GM12878 (cell line): ENCODE results near the gene CCT8L2. TPM values are rescaled to one million over a fixed set of nuclear protein-coding genes. Genes with fewer than 3 reads are reported as not detected.
"Not testable (repeated sequence)": the region's sequence is repeated elsewhere in the genome, so short reads cannot be mapped to it uniquely, and the experiment has no call there.

Experiments used
- ATAC-seq: fragments of 200-7000 bp; cut with Tn5 transposase; 3 replicates; pipeline ENCODE4 v1.9.1; 2020; ENCODE audit warnings: mild to moderate bottlenecking, moderate library complexity
- BruUV-seq: library from RNA; stranded (reverse); fragments of 400-500 nt; replicated peaks from 2 replicates; lab custom pipeline; 2021; lab: Mats Ljungman, UMichigan
- CTCF ChIA-PET: fragments of 300-600 bp; sonication (Branson Sonifier 250); formaldehyde crosslinking; extraction: SDS; loops from one replicate; lab custom pipeline; 2021; ENCODE audit warnings: inconsistent platforms; lab: Yijun Ruan, JAX
- POLR2A ChIA-PET: fragments of 350-600 bp; formaldehyde crosslinking; extraction: SDS; loops from one replicate; lab custom pipeline; 2021; ENCODE audit warnings: inconsistent platforms; lab: Charles Lee
- RAD21 ChIA-PET: fragments of 300-600 bp; sonication (Branson Sonifier 250); formaldehyde crosslinking; loops from one replicate; lab custom pipeline; 2023; ENCODE audit warnings: antibody characterized with exemption; ENCODE audit not compliant: unreplicated experiment; lab: Charles Lee
- SMC1A ChIA-PET: fragments of 300-600 bp; sonication (Branson Sonifier 250); formaldehyde crosslinking; loops from one replicate; lab custom pipeline; 2023; ENCODE audit not compliant: unreplicated experiment, uncharacterized antibody; lab: Charles Lee
- DNase-seq: peaks from one replicate; pipeline ENCODE4 v3.0.0-alpha.2; 2011; ENCODE audit warnings: low read depth, low spot score
- FAIRE-seq: peaks from 3 replicates; lab custom pipeline; 2011; peaks lifted over from hg19 to GRCh38; lab: Jason Lieb, UNC
- H2AFZ ChIP-seq: 2 replicates; pipeline ENCODE4 v1.6.0; 2011; ENCODE audit warnings: low read depth, low read length, control low read depth; ENCODE audit not compliant: control insufficient read depth
- H3K27ac ChIP-seq: 2 replicates; pipeline ENCODE4 v1.5.1; 2011; ENCODE audit warnings: control low read depth; ENCODE audit not compliant: control insufficient read depth, insufficient read depth
- H3K27me3 ChIP-seq, 2 experiments: replicated peaks in 1 of 2; 2 replicates each; pipeline versions ENCODE4 v1.6.0 to v1.6.1; 2011; ENCODE audit warnings: low read length in 1 of 2; ENCODE audit not compliant: control insufficient read depth in 2 of 2, insufficient read depth in 2 of 2
- H3K36me3 ChIP-seq, 2 experiments: 2 replicates each; pipeline ENCODE4 v1.5.1; 2011; ENCODE audit warnings: low read length in 1 of 2; ENCODE audit not compliant: control insufficient read depth in 2 of 2, insufficient read depth in 2 of 2
- H3K4me1 ChIP-seq: 2 replicates; pipeline ENCODE4 v1.6.1; 2011; ENCODE audit warnings: mild to moderate bottlenecking, low read length, moderate library complexity, mixed read lengths; ENCODE audit not compliant: control insufficient read depth, insufficient read depth
- H3K4me2 ChIP-seq: 2 replicates; pipeline ENCODE4 v1.6.0; 2011; ENCODE audit warnings: control low read depth; ENCODE audit not compliant: control insufficient read depth, insufficient read depth
- H3K4me3 ChIP-seq: fragments of 200-600 bp; sonication (generic); 2 replicates; pipeline ENCODE4 v1.5.1; 2016
- H3K79me2 ChIP-seq: 2 replicates; pipeline ENCODE4 v1.6.0; 2011; ENCODE audit warnings: low read length; ENCODE audit not compliant: control insufficient read depth, insufficient read depth
- H3K9ac ChIP-seq: 2 replicates; pipeline ENCODE4 v1.8.0; 2011; ENCODE audit warnings: low read length, control low read depth, mixed read lengths; ENCODE audit not compliant: control insufficient read depth, insufficient read depth
- H3K9me3 ChIP-seq: replicated peaks from 3 replicates; pipeline ENCODE4 v1.5.1; 2011; ENCODE audit warnings: mild to moderate bottlenecking, low read length; ENCODE audit not compliant: control insufficient read depth, insufficient read depth
- H4K20me1 ChIP-seq: 2 replicates; pipeline ENCODE4 v1.6.0; 2011; ENCODE audit not compliant: control insufficient read depth, insufficient read depth
- WGBS: methylation state at CpG from one replicate; pipeline ENCODE4 v1.1.6; 2016; ENCODE audit warnings: low lambda C conversion rate; ENCODE audit not compliant: insufficient replicate concordance, insufficient coverage; ENCODE audit errors: missing lambda C conversion rate; 5-methylcytosine and 5-hydroxymethylcytosine counted together
- in situ Hi-C: fragments of 300-500 bp; cut with MboI; formaldehyde crosslinking; loops from 9 replicates; pipeline ENCODE4 v1.14.3; 2018; ENCODE audit warnings: mixed read lengths
- intact Hi-C: fragments of 100-400 bp; cut with micrococcal nuclease; formaldehyde crosslinking; loops from one replicate; pipeline ENCODE4 v1.14.2; 2022; ENCODE audit not compliant: unreplicated experiment
- polyA plus RNA-seq, 11 experiments: library from polyadenylated mRNA; depleted of rRNA in 4 of 11; unstranded in 6 of 11; stranded (reverse) in 5 of 11; fragments of >200 nt; fragmentation: Nextera tagmentation in 4 of 11; fragmentation: Illumina TruSeq in 1 of 11; extraction: Ambion mirVana in 4 of 11; extraction: Trizol in 1 of 11; gene quantifications; 1 replicate in 1 of 11; 2 replicates in 10 of 11; pipeline versions ENCODE4 v1.2.1 to v1.2.3, GENCODE V29; 2011 to 2016; ENCODE audit warnings: inconsistent platforms in 2 of 11, missing spikeins in 2 of 11, low read depth in 1 of 11
- total RNA-seq, 4 experiments: library from RNA; depleted of rRNA in 3 of 4; stranded (reverse); fragments of >200 nt in 3 of 4; fragmentation: Illumina TruSeq in 1 of 4; extraction: Trizol in 1 of 4; gene quantifications; 2 replicates each; pipeline versions ENCODE4 v1.2.1 to v1.2.3, GENCODE V29; 2013 to 2021

Gene CCT8L2
- total and polyA plus RNA-seq, 10 of the 15 experiments (the other 5 are each of a cell fraction or from before 2014, with no cell fraction given): not detected

GRCh38 chr22:16567617-16568424 lies 24.8 kb downstream of the CCT8L2 start:
- H3K27me3 ChIP-seq, H3K4me2 ChIP-seq, BruUV-seq, ATAC-seq, H4K20me1 ChIP-seq, H3K36me3 ChIP-seq, H2AFZ ChIP-seq, POLR2A ChIA-PET, intact Hi-C loops, H3K9me3 ChIP-seq, DNase-seq, SMC1A ChIA-PET, CTCF ChIA-PET, FAIRE-seq, H3K4me1 ChIP-seq, H3K4me3 ChIP-seq, H3K9ac ChIP-seq, in situ Hi-C loops, H3K27ac ChIP-seq, H3K79me2 ChIP-seq, RAD21 ChIA-PET: not testable (repeated sequence)
- 34% methylated on average over 10 of the region's 13 CpGs for WGBS

- WGBS: 25% methylated on average over 7 of the region's 7 CpGs
- ATAC-seq, H3K4me1 ChIP-seq, SMC1A ChIA-PET, H3K79me2 ChIP-seq, RAD21 ChIA-PET, POLR2A ChIA-PET, intact Hi-C loops, H3K9ac ChIP-seq, DNase-seq, H2AFZ ChIP-seq, H3K9me3 ChIP-seq, BruUV-seq, H3K27me3 ChIP-seq, H3K36me3 ChIP-seq, in situ Hi-C loops, H3K4me3 ChIP-seq, FAIRE-seq, H3K4me2 ChIP-seq, H4K20me1 ChIP-seq, CTCF ChIA-PET, H3K27ac ChIP-seq: not testable (repeated sequence)
Measured at GRCh38 chr22:16566421-16567151, 26.0 kb downstream of the CCT8L2 start.

GRCh38 chr22:16565585-16566420 lies 26.8 kb downstream of the CCT8L2 start:
- BruUV-seq, H3K9me3 ChIP-seq, H3K4me3 ChIP-seq, H4K20me1 ChIP-seq, H3K27ac ChIP-seq, H3K4me2 ChIP-seq, POLR2A ChIA-PET, H3K27me3 ChIP-seq, H3K4me1 ChIP-seq, intact Hi-C loops, H3K9ac ChIP-seq, FAIRE-seq, SMC1A ChIA-PET, CTCF ChIA-PET, DNase-seq, H3K79me2 ChIP-seq, ATAC-seq, H2AFZ ChIP-seq, H3K36me3 ChIP-seq, in situ Hi-C loops, RAD21 ChIA-PET: not testable (repeated sequence)
- 21% methylated on average over 15 of the region's 15 CpGs for WGBS
